ENCODE results near the gene SLC23A1.

The SLC23A1 gene

DNA sequence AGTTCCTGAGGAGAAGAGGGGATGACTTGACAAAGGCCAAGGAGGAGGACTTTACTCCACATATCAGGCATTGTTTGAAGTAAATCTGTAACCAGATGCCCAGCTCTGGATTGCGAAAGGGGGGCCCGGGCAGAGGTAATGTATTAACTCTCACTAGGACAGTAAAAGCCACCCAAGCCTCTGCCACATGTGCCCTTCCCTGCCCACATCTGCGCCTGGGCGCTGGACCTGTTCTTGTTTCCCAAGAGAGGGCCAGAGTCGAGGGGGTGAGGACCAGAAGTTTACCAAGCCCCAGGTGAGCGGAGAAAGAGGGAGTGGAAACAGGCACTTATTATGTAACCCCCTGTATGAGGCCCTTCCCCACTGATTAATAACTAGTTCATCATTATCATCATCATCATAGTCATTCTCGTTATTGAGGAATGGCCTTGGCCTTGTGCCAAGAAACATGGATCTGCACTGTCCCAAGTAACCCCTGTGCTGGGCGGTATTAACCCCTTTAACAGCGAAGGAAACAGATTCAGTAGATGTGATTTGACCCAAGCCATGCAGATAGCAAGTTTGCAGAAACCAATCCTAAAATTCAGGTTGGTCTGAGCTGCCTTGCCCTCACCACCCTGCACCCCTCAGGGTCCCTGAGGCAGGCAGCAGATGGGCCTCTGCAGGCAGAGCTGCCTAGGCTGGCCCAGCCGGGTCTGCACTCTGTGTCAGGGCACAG is at the start of gene SLC23A1:
Gene SLC23A1, minus strand, starts transcription at position 23 of the 718 bp plus-strand sequence. CDS start 44 bp downstream, outside the sequence.
- TF ChIP-seq, protein P1, sequence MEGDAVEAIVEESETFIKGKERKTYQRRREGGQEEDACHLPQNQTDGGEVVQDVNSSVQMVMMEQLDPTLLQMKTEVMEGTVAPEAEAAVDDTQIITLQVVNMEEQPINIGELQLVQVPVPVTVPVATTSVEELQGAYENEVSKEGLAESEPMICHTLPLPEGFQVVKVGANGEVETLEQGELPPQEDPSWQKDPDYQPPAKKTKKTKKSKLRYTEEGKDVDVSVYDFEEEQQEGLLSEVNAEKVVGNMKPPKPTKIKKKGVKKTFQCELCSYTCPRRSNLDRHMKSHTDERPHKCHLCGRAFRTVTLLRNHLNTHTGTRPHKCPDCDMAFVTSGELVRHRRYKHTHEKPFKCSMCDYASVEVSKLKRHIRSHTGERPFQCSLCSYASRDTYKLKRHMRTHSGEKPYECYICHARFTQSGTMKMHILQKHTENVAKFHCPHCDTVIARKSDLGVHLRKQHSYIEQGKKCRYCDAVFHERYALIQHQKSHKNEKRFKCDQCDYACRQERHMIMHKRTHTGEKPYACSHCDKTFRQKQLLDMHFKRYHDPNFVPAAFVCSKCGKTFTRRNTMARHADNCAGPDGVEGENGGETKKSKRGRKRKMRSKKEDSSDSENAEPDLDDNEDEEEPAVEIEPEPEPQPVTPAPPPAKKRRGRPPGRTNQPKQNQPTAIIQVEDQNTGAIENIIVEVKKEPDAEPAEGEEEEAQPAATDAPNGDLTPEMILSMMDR (IDR thresholded peaks at IDR 0.05; ENCODE audit: low read depth, low read length, missing control alignments): no peak
- H3K4me3 ChIP-seq (replicated peaks; ENCODE audit: low read depth, low read length): no peak within 1 kb of the TSS
- DNase-seq (ENCODE audit: extremely low read depth, low read depth): no peak

DNA sequence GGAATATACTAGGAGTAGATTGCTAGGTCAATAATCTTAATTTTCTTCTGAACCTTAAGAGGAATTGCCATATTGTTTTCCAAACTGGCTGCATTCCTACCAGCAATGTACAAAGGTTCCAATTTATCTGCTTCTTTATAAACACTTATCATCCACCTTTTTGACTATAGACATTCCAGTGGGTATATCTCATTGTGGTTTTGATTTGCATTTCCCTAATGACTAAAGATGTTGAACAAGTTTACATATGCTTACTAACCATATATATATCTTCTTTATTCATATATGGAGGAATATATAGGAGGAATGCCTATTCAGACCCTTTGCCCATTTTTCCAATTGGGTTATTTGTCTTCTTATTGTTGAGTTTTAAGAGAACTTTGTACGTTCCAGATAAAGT is 48.6 kb upstream of the SLC23A1 start:
- no peak for DNase-seq (ENCODE audit: extremely low read depth, low read depth)
- TF ChIP-seq, protein P1 (IDR thresholded peaks at IDR 0.05; ENCODE audit: low read depth, low read length, missing control alignments): no peak
- no peak overlapping the region for H3K4me3 ChIP-seq (replicated peaks; ENCODE audit: low read depth, low read length)

DNA sequence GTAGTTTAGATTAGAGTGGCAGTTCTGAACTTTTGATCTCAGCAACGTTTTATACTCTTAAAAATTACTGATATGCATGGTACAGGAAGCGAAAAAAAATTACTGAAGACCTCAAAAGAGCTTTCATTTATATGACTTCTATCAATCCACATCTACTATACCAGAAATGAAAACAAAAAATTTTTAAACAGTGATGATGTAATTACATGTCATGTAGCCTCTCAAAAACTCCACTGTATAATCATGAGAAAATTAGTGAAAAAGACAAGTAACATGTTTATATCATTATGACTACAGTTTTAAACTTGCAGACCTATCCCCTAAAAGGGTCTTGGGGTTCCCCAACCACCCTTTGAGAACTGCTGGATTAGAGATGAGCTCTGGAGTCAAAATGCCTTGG is 46.9 kb upstream of the SLC23A1 start:
- DNase-seq (ENCODE audit: extremely low read depth, low read depth): no peak
- no peak overlapping the region for H3K4me3 ChIP-seq (replicated peaks; ENCODE audit: low read depth, low read length)
- TF ChIP-seq, protein P1 (IDR thresholded peaks at IDR 0.05; ENCODE audit: low read depth, low read length, missing control alignments): no peak

DNA sequence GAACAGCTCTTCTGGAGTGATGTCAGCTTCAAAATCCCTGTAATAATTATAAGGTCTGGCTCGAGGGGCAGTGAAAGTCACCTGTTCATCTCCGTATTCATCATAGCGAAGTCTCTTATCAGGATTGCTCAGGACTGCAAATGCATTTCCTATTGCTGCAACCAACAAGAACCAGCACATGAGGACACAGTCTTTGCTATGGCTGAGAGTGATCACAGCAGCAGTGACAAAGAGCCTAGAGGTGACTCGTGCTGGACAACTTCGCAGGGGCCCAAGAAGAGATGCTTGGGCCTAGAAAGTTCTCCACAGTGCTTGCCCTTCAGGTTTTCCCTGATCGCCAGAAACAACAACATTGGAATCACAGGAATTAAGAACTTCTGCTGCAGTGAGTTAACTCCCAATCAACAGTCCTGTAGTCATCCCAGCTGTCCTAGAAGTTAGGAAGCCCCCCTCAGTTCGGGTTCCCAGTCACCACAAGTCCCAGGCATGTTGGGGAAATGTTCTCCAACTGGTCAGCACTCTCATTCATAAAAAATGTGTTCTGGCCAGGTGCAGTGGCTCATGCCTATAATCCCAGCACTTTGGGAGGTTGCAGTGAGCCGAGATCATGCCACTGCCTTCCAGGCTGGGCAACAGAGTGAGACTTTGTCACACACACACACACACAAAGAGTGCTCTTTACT is 43.2 kb upstream of the SLC23A1 start:
- no peak for DNase-seq (ENCODE audit: extremely low read depth, low read depth)
- no peak overlapping the region for H3K4me3 ChIP-seq (replicated peaks; ENCODE audit: low read depth, low read length)
- TF ChIP-seq, protein P1 (IDR thresholded peaks at IDR 0.05; ENCODE audit: low read depth, low read length, missing control alignments): no peak

DNA sequence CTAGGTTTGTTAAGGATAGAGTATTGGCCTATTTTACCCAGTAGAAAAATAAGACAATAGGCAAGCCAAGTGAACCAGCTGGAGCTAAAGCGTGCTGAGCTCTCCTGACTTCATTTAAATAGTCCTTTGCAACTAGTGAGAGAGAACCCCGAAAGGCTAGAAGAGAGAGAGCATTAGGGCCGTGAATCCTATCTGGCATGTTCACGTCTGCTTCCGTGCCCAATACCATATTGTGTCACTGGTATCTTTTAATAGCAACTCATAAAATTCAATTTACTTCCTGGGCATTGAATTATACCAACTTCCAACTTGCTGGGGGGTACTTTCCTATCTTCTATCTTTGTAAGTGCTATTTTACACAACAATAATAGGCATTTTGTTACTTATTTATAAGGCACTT is 42.4 kb upstream of the SLC23A1 start:
- TF ChIP-seq, protein P1 (IDR thresholded peaks at IDR 0.05; ENCODE audit: low read depth, low read length, missing control alignments): no peak
- no peak overlapping the region for H3K4me3 ChIP-seq (replicated peaks; ENCODE audit: low read depth, low read length)
- no peak for DNase-seq (ENCODE audit: extremely low read depth, low read depth)

GRCh38 chr5:139422307-139422893 is 39.3 kb upstream of the SLC23A1 start:
- peak; percentile 63 for DNase-seq (ENCODE audit: extremely low read depth, low read depth)
- H3K4me3 ChIP-seq (replicated peaks; ENCODE audit: low read depth, low read length): no peak overlapping the region
- TF ChIP-seq, protein P1 (IDR thresholded peaks at IDR 0.05; ENCODE audit: low read depth, low read length, missing control alignments): peak; percentile 84

Measured in HFF-Myc (cell line).